ENCODE data around the gene SLC7A14.

DNA sequence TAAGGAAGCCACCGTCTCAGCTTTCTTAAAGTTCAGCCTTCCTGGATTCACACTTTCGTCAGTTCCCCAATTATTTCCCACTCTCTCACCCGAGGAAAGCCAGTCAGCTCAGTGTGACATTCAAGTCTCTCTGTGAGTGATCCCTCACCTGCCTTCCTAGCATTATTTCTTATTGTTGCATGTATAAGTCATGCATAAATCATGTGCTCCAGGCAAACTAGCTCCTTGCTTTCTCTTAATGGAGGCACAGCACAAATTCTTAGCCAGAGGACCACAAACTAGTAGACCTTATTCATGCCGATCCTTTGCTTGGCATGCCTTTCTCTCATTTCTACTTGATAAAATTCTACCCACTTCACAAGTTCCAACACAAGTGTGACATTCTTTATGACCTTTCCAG, 122.9 kb downstream of the SLC7A14 start:
- TF ChIP-seq, protein P1, sequence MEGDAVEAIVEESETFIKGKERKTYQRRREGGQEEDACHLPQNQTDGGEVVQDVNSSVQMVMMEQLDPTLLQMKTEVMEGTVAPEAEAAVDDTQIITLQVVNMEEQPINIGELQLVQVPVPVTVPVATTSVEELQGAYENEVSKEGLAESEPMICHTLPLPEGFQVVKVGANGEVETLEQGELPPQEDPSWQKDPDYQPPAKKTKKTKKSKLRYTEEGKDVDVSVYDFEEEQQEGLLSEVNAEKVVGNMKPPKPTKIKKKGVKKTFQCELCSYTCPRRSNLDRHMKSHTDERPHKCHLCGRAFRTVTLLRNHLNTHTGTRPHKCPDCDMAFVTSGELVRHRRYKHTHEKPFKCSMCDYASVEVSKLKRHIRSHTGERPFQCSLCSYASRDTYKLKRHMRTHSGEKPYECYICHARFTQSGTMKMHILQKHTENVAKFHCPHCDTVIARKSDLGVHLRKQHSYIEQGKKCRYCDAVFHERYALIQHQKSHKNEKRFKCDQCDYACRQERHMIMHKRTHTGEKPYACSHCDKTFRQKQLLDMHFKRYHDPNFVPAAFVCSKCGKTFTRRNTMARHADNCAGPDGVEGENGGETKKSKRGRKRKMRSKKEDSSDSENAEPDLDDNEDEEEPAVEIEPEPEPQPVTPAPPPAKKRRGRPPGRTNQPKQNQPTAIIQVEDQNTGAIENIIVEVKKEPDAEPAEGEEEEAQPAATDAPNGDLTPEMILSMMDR (IDR thresholded peaks at IDR 0.05) = no peak
- TF ChIP-seq EZH2phosphoT487 (IDR thresholded peaks at IDR 0.05) (no peak), EZH2 (IDR thresholded peaks at IDR 0.05) (no peak)

Data from neural progenitor cell (in vitro differentiated cells).